Measurements from ENCODE around the gene NEXMIF. TPM values are rescaled to one million over a fixed set of nuclear protein-coding genes. Genes with fewer than 3 reads are reported as not detected.
"Not testable (repeated sequence)": the region's sequence is repeated elsewhere in the genome, so short reads cannot be mapped to it uniquely, and the experiment has no call there.

Gene NEXMIF
- total RNA-seq, 1 donor from 2014 or later: not detected

DNA sequence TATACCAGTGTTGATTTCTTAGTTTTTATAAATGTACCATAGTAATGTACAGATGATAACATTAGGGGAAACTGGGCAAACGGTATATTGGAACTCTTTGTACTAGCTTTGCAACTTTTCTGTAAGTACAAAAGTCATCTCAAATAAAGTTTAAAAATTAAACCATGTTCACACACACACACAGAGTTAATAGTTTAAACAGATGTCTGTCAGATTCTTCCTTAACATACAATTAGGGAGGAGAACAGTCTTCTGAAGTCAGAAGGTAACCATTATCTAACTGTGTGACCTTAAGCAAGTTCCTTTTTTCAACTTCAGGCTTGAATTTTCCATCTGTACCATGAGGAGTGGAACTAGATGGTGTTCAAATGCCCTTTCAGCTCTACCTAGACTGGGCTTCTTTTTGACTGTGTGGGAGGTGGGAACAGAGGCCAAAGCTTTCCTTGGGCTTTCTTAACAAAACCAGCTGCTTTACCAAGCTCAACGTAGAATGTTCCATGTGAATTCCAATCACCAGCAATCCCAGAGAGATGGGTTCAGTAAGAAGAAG, 127.8 kb downstream of the NEXMIF start:
- no peak for DNase-seq (ENCODE audit: extremely low read depth, low read depth, low spot score)

DNA sequence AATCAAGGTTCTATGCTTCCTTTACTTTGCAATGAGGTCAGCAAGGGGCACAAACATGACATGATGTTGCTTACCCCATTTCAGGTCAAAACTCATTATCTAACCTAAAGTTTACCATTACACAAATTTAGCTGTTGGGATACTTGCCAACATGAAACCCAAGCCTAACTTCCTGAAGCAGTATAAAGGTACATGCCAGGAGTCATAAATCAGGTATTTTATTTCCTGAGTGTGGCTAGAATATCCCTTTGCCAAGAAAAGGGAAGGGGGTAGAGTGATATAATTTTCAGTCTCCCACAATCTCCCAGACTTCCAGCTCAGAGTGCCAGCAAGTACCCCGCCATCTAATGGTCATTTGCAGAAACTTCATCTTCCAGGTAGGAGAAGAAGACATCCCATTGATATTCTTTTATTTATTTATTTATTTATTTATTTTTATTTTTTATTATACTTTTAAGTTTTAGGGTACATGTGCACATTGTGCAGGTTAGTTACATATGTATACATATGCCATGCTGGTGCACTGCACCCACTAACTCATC, 136.6 kb downstream of the NEXMIF start:
- DNase-seq (ENCODE audit: extremely low read depth, low read depth, low spot score): no peak

DNA sequence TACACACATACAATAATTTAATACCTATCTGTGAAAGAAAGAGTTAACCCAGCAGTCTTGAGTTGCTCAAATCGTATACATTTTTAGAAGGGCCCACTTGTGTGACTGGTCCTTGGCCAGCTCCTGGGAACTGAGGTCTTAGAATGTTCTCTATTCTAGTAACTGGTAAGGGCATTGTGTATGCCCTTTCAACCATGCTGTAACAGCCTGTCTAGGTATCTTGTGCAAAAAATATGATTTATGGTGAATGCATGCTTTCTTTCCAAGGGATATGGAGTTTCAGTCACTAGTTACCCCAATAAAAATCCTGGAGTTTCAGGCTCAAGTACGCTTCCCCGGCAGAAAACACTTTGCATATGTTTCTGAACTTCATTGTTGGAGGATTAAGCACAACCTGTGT, 140.6 kb downstream of the NEXMIF start:
- no peak for DNase-seq (ENCODE audit: extremely low read depth, low read depth, low spot score)

DNA sequence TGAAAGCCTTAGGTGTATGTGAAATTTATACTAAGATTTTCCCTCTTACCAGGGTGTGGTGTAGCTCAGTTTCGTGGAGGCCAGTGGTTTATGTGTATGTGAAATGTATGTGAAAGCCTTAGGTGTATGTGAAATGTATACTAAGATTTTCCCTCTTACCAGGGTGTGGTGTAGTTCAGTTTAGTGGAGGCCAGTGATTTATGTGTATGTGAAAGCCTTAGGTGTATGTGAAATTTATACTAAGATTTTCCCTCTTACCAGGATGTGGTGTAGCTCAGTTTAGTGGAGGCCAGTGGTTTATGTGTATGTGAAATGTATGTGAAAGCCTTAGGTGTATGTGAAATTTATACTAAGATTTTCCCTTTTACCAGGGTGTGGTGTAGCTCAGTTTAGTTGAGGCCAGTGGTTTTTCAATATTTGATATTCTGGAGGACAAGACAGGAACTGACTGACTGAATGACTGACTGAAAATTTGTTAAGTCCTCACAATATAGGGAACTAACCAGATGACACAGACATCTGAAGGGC, 143.7 kb downstream of the NEXMIF start:
- no peak for DNase-seq (ENCODE audit: extremely low read depth, low read depth, low spot score)

DNA sequence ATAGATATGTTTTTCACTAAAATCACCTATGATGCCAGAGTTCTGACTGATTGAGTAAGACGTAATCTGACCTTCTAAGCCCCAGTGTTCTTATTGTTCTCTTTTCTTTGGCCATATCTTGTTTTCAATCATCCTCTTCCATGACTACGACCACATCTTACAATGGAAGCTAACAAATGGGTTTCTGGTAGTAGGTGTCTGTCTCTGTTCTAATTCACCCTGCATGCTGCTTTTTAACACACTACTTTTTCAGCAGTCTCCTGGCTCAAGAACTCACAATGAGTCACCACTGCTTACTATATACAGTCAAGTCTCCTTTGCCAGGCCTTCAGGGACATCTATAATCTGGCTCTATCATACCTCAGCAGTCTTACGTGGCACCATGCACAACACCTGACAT, 146.1 kb downstream of the NEXMIF start:
- DNase-seq (ENCODE audit: extremely low read depth, low read depth, low spot score): no peak

DNA sequence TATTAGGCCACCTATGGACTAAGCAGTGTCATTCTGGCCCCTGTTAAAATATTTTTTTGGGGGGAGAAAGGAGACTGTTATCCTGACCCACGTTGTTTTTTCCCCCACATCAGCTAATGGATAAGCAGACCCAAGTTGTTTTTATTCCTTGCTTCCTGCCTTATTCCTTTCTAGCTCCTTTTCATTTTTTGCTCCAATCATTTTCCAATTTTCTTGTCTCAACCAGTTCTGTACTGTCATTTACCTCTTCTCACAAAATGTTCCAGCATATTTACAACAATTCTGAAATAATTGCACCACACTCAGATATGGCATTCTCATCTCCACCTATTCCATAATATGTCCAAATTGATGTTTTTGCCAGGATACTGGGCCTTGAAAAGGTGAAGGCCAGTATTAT, 150.3 kb downstream of the NEXMIF start:
- no peak for DNase-seq (ENCODE audit: extremely low read depth, low read depth, low spot score)

DNA sequence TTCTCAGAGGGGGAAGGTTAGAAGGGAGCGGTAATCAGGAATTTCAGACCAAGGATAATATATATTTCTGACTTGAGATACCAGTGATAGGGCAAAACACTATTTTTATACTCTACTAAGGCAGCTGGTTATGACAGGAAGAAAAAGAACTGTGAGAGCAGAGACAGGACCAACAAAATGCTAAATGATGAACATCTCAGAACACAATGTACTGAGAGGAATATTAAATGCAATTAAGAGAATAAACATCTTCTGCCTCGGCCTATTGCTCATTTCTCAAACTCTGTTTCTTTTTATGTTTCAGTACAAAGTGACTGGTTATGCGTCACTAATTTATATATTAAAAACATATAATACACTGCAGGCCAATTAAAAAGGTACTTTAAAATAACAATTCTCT, 188.8 kb downstream of the NEXMIF start:
- no peak for DNase-seq (ENCODE audit: extremely low read depth, low read depth, low spot score)

DNA sequence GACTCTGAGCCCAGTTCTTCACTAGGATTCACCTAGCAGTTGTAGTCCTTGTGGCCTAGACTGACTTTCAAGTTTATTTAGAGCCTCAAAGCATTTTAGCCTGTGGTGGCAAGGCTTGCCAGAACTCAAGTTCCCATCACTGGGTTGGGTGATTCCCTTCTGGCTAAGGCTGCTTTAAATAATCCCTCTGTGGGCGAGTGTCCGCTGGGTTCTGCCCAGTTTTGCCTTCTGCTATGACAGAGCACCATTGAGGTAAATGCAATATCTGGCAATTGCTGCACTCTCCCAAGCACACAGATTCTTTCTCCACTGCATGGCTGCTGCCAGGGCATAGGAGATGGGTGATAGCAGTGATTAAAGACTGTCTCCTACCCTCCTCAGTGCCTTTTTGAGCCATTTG, 220.0 kb downstream of the NEXMIF start:
- no peak for DNase-seq (ENCODE audit: extremely low read depth, low read depth, low spot score)

DNA sequence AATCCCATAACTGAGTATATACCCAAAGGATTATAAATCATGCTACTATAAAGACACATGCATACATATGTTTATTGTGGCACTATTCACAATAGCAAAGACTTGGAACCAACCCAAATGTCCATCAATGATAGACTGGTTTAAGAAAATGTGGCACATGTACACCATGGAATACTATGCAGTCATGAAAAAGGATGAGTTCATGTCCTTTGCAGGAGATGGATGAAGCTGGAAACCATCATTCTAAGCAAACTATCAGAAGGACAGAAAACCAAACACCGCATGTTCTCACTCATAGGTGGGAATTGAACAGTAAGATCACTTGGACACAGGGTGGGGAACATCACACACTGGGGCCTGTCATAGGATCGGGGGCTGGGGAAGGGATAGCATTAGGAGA, 223.9 kb downstream of the NEXMIF start:
- not testable (repeated sequence) for DNase-seq (ENCODE audit: extremely low read depth, low read depth, low spot score)

DNA sequence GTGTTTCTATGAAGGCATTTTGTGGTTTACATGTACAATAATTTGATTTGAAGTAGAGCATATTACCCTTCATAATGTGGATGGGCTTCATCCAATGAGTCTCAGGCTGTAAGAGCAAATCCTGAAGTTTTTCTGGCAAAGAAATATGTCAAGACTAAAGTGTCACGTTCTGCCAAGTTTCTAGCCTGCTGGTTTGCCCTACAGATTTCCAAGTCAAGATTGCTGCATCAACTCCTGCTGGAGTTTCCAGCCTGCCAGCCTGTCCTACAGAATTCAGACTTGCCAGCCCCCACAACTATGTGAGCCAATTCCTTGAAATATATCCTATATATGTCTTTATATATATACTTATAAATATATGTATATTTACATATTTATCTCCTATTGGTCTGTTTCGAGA, 240.8 kb downstream of the NEXMIF start:
- no peak for DNase-seq (ENCODE audit: extremely low read depth, low read depth, low spot score)

Other genes with a start within 250 kb of the NEXMIF start
- 21.6 and 31.0 TPM in 2 replicates for gene ABCB7, start 230.8 kb upstream of the NEXMIF start, total RNA-seq

Measured in glomerular endothelial cell (primary cell).